Measurements from ENCODE around the gene SIT1. TPM values are rescaled to one million over a fixed set of nuclear protein-coding genes. Genes with fewer than 3 reads are reported as not detected.
A peak's percentile ranks its signal among the peaks of the same experiment; 100 is the strongest.

SIT1 gene
- total RNA-seq, result 76.9 TPM
- polyA plus RNA-seq, result 100 to 1,000 TPM; 239 to 346 (median 308) TPM

GRCh38 chr9:35650341-35651158 lies at the start of gene SIT1:
SIT1 (minus strand) TSS chr9:35650931; CDS start chr9:35650853, 78 bp downstream.
- Histone ChIP-seq H3K4me3 (ENCODE audit: low read depth, low read length) (peak within 1 kb of the TSS; percentile 88), H3K9me3 (ENCODE audit: control insufficient read depth in 2 of 2, low read length in 2 of 2) (no peaks in the 10 kb centered on the region), H3K36me3 (ENCODE audit: control insufficient read depth, insufficient read depth, low read length) (peaks cover 5% of the 10 kb centered on the region), H3K27me3 (ENCODE audit: control insufficient read depth, insufficient read depth, low read length) (no peaks in the 10 kb centered on the region), H3K27ac (ENCODE audit: insufficient read depth, low read length, poor library complexity, severe bottlenecking) (peak within 1 kb of the TSS; percentile 93), H3K4me1 (ENCODE audit: control insufficient read depth, insufficient read depth, low read length, poor library complexity, severe bottlenecking) (peaks cover 66% of the 10 kb centered on the region)
- Mint-ChIP-seq H3K4me1 (peaks cover 0 to 77% (median 47%) of the 10 kb centered on the region in 4 donors), H3K4me3 (peak within 1 kb of the TSS; percentile 96 to 100 (median 97)), H3K9me3 (peaks cover 0 to 2% (median 0%) of the 10 kb centered on the region in 7 donors), H3K27ac (peak within 1 kb of the TSS; percentile 93 to 99 (median 98)), H3K27me3 (peaks cover 12% of the 10 kb centered on the region), H3K36me3 (peaks cover 5% of the 10 kb centered on the region)
- peak; percentile 32 to 73 (median 43) for DNase-seq
- no peak for ATAC-seq (ENCODE audit: low read depth in 2 of 2)

- H3K27me3 Mint-ChIP-seq, result no peaks in the 10 kb centered on the region
- no peak overlapping the region for H3K27ac ChIP-seq (ENCODE audit: insufficient read depth, low read length, poor library complexity, severe bottlenecking)
Observed at GRCh38 chr9:35700031-35700430, 49.3 kb upstream of the SIT1 start.

GRCh38 chr9:35698231-35698630 lies 47.5 kb upstream of the SIT1 start:
- DNase-seq, result no peak
- ATAC-seq (ENCODE audit: low read depth in 2 of 2), result no peak
- peak overlapping the region in 1 of 4 donors; percentile 47 for H3K4me3 Mint-ChIP-seq

More at GRCh38 chr9:35700031-35700430, 49.3 kb upstream of the SIT1 start:
- no peak for ATAC-seq (ENCODE audit: low read depth in 2 of 2)
- H3K27ac Mint-ChIP-seq, result no peak overlapping the region
- no peaks in the 10 kb centered on the region for H3K9me3 ChIP-seq (ENCODE audit: control insufficient read depth in 2 of 2, low read length in 2 of 2)
- H3K36me3 ChIP-seq (ENCODE audit: control insufficient read depth, insufficient read depth, low read length), result peaks cover 79% of the 10 kb centered on the region
- H3K4me1 ChIP-seq (ENCODE audit: control insufficient read depth, insufficient read depth, low read length, poor library complexity, severe bottlenecking), result peaks cover 5% of the 10 kb centered on the region
- H3K4me3 Mint-ChIP-seq, result no peak overlapping the region
- peaks cover 0 to 9% (median 7%) of the 10 kb centered on the region in 4 donors for H3K4me1 Mint-ChIP-seq
- H3K36me3 Mint-ChIP-seq, result peaks cover 35% of the 10 kb centered on the region
- H3K27me3 ChIP-seq (ENCODE audit: control insufficient read depth, insufficient read depth, low read length), result no peaks in the 10 kb centered on the region
- H3K4me3 ChIP-seq (ENCODE audit: low read depth, low read length), result no peak overlapping the region
- no peaks in the 10 kb centered on the region for H3K9me3 Mint-ChIP-seq
- DNase-seq, result no peak

GRCh38 chr9:35697486-35697885 lies 46.8 kb upstream of the SIT1 start:
- Histone ChIP-seq H3K9me3 (ENCODE audit: control insufficient read depth in 2 of 2, low read length in 2 of 2) (no peaks in the 10 kb centered on the region), H3K36me3 (ENCODE audit: control insufficient read depth, insufficient read depth, low read length) (peaks cover 54% of the 10 kb centered on the region), H3K27me3 (ENCODE audit: control insufficient read depth, insufficient read depth, low read length) (no peaks in the 10 kb centered on the region), H3K27ac (ENCODE audit: insufficient read depth, low read length, poor library complexity, severe bottlenecking) (no peak overlapping the region), H3K4me1 (ENCODE audit: control insufficient read depth, insufficient read depth, low read length, poor library complexity, severe bottlenecking) (peaks cover 5% of the 10 kb centered on the region), H3K4me3 (ENCODE audit: low read depth, low read length) (no peak overlapping the region)
- ATAC-seq (ENCODE audit: low read depth in 2 of 2), result no peak
- DNase-seq, result no peak
- peaks cover 0 to 9% (median 7%) of the 10 kb centered on the region in 4 donors for H3K4me1 Mint-ChIP-seq
- H3K36me3 Mint-ChIP-seq, result peaks cover 18% of the 10 kb centered on the region
- H3K27ac Mint-ChIP-seq, result no peak overlapping the region
- H3K27me3 Mint-ChIP-seq, result no peaks in the 10 kb centered on the region
- no peaks in the 10 kb centered on the region for H3K9me3 Mint-ChIP-seq
- H3K4me3 Mint-ChIP-seq, result peak overlapping the region in 1 of 4 donors; percentile 47

More at GRCh38 chr9:35698231-35698630, 47.5 kb upstream of the SIT1 start:
- no peak overlapping the region for H3K27ac Mint-ChIP-seq
- Histone ChIP-seq H3K36me3 (ENCODE audit: control insufficient read depth, insufficient read depth, low read length) (peaks cover 61% of the 10 kb centered on the region), H3K4me3 (ENCODE audit: low read depth, low read length) (no peak overlapping the region), H3K9me3 (ENCODE audit: control insufficient read depth in 2 of 2, low read length in 2 of 2) (no peaks in the 10 kb centered on the region), H3K4me1 (ENCODE audit: control insufficient read depth, insufficient read depth, low read length, poor library complexity, severe bottlenecking) (peaks cover 5% of the 10 kb centered on the region), H3K27me3 (ENCODE audit: control insufficient read depth, insufficient read depth, low read length) (no peaks in the 10 kb centered on the region), H3K27ac (ENCODE audit: insufficient read depth, low read length, poor library complexity, severe bottlenecking) (no peak overlapping the region)
- no peaks in the 10 kb centered on the region for H3K27me3 Mint-ChIP-seq
- H3K4me1 Mint-ChIP-seq, result peaks cover 0 to 9% (median 7%) of the 10 kb centered on the region in 4 donors
- peaks cover 21% of the 10 kb centered on the region for H3K36me3 Mint-ChIP-seq
- H3K9me3 Mint-ChIP-seq, result no peaks in the 10 kb centered on the region

GRCh38 chr9:35696520-35697215 lies 45.9 kb upstream of the SIT1 start:
- ATAC-seq (ENCODE audit: low read depth in 2 of 2) (peak; percentile 78 to 81), DNase-seq (peak; percentile 39 to 62 (median 56))
- H3K36me3 ChIP-seq (ENCODE audit: control insufficient read depth, insufficient read depth, low read length), result peaks cover 48% of the 10 kb centered on the region
- Mint-ChIP-seq H3K4me3 (no peak overlapping the region), H3K4me1 (peaks cover 3 to 15% (median 9%) of the 10 kb centered on the region in 4 donors), H3K27me3 (no peaks in the 10 kb centered on the region), H3K27ac (peak overlapping the region in 2 of 3 donors; percentile 78 to 79), H3K36me3 (peaks cover 18% of the 10 kb centered on the region), H3K9me3 (no peaks in the 10 kb centered on the region)
- no peak overlapping the region for H3K27ac ChIP-seq (ENCODE audit: insufficient read depth, low read length, poor library complexity, severe bottlenecking)
- H3K4me3 ChIP-seq (ENCODE audit: low read depth, low read length), result no peak overlapping the region
- H3K9me3 ChIP-seq (ENCODE audit: control insufficient read depth in 2 of 2, low read length in 2 of 2), result no peaks in the 10 kb centered on the region
- peaks cover 6% of the 10 kb centered on the region for H3K4me1 ChIP-seq (ENCODE audit: control insufficient read depth, insufficient read depth, low read length, poor library complexity, severe bottlenecking)
- no peaks in the 10 kb centered on the region for H3K27me3 ChIP-seq (ENCODE audit: control insufficient read depth, insufficient read depth, low read length)

GRCh38 chr9:35695943-35696401 lies 45.2 kb upstream of the SIT1 start:
- Histone ChIP-seq H3K27ac (ENCODE audit: insufficient read depth, low read length, poor library complexity, severe bottlenecking) (no peak overlapping the region), H3K9me3 (ENCODE audit: control insufficient read depth in 2 of 2, low read length in 2 of 2) (no peaks in the 10 kb centered on the region), H3K36me3 (ENCODE audit: control insufficient read depth, insufficient read depth, low read length) (peaks cover 42% of the 10 kb centered on the region), H3K4me1 (ENCODE audit: control insufficient read depth, insufficient read depth, low read length, poor library complexity, severe bottlenecking) (peaks cover 13% of the 10 kb centered on the region), H3K4me3 (ENCODE audit: low read depth, low read length) (no peak overlapping the region), H3K27me3 (ENCODE audit: control insufficient read depth, insufficient read depth, low read length) (no peaks in the 10 kb centered on the region)
- DNase-seq (no peak), ATAC-seq (ENCODE audit: low read depth in 2 of 2) (no peak)
- no peak overlapping the region for H3K4me3 Mint-ChIP-seq
- H3K27me3 Mint-ChIP-seq, result no peaks in the 10 kb centered on the region
- peaks cover 18% of the 10 kb centered on the region for H3K36me3 Mint-ChIP-seq
- peaks cover 7 to 22% (median 11%) of the 10 kb centered on the region in 4 donors for H3K4me1 Mint-ChIP-seq
- H3K9me3 Mint-ChIP-seq, result no peaks in the 10 kb centered on the region
- H3K27ac Mint-ChIP-seq, result peak overlapping the region in 1 of 3 donors; percentile 79

- H3K27ac Mint-ChIP-seq, result peak overlapping the region; percentile 66 to 78 (median 67)
- H3K9me3 Mint-ChIP-seq, result no peaks in the 10 kb centered on the region
- Histone ChIP-seq H3K27me3 (ENCODE audit: control insufficient read depth, insufficient read depth, low read length) (no peaks in the 10 kb centered on the region), H3K9me3 (ENCODE audit: control insufficient read depth in 2 of 2, low read length in 2 of 2) (no peaks in the 10 kb centered on the region), H3K4me3 (ENCODE audit: low read depth, low read length) (no peak overlapping the region), H3K4me1 (ENCODE audit: control insufficient read depth, insufficient read depth, low read length, poor library complexity, severe bottlenecking) (peaks cover 21% of the 10 kb centered on the region), H3K27ac (ENCODE audit: insufficient read depth, low read length, poor library complexity, severe bottlenecking) (no peak overlapping the region), H3K36me3 (ENCODE audit: control insufficient read depth, insufficient read depth, low read length) (peaks cover under 1% of the 10 kb centered on the region)
- peaks cover 5% of the 10 kb centered on the region for H3K36me3 Mint-ChIP-seq
- DNase-seq (no peak), ATAC-seq (ENCODE audit: low read depth in 2 of 2) (no peak)
- H3K4me3 Mint-ChIP-seq, result peak overlapping the region; percentile 86 to 97 (median 92)
- peaks cover 8 to 33% (median 15%) of the 10 kb centered on the region in 4 donors for H3K4me1 Mint-ChIP-seq
- H3K27me3 Mint-ChIP-seq, result no peaks in the 10 kb centered on the region
Observed at GRCh38 chr9:35691757-35692301, 41.1 kb upstream of the SIT1 start.
